Activated CD4-positive, alpha-beta T cell treated with anti-CD3 and anti-CD28 coated beads, Interleukin-2, amount 50 U/mL, for 1 hour (primary cell): ENCODE measurements around the gene TSTD2.
"Not testable (repeated sequence)": the region's sequence is repeated elsewhere in the genome, so short reads cannot be mapped to it uniquely, and the experiment has no call there.

Source experiments
- DNase-seq: peaks from one replicate; pipeline ENCODE4 v3.0.0-alpha.2; 2020

The TSTD2 gene

GRCh38 chr9:97629156-97629555 lies 4.0 kb downstream of the TSTD2 start:
- no peak for DNase-seq

DNA sequence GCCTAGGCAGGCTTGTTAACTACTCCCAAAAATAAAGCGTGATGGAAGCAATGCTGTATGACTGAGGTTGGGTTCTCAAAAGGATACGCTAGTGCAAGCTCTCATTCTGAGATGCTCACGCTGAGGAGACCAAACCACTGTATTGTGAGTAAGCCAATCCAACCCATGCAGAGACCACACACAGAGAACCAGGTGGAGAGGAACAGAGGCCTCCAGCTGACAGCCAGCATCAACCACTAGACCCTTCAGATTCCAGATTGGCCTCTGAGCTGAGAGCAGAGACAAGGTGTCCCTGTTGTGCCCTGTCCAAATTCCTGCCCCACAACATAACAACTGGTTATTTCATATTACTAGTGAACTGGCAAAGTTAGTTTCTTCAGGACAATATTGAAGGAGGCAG lies 4.5 kb downstream of the TSTD2 start:
- DNase-seq = no peak

GRCh38 chr9:97627624-97628023 lies 5.5 kb downstream of the TSTD2 start:
- no peak for DNase-seq

GRCh38 chr9:97625620-97626019 lies 7.5 kb downstream of the TSTD2 start:
- DNase-seq = no peak

- DNase-seq = no peak
Measured at GRCh38 chr9:97623946-97624345, 9.2 kb downstream of the TSTD2 start.

GRCh38 chr9:97622483-97622882 lies 10.7 kb downstream of the TSTD2 start:
- not testable (repeated sequence) for DNase-seq

GRCh38 chr9:97620063-97620462 lies 13.1 kb downstream of the TSTD2 start:
- not testable (repeated sequence) for DNase-seq

DNA sequence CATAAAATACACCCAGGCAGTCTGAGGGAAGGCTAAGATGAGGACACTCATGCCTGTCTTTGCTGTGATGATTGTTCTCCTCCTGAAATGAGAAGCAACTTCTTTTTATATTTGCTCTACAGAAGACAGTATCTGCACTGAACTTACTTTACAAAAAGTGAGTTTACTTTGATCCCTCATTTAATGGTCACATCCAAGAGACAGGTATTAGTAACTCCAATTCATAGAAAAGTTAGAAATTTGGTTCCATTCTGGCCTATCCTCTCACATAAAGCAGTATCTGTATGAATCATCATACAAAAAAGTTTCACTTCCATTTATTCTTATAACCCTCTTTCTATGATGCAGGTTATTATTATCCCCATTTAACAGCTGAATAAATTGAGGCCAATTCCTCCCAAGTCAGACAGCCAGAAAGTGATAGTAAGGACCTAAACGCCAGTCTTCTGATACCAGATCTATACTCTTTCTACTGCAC lies 15.2 kb downstream of the TSTD2 start:
- no peak for DNase-seq

- peak; percentile 50 for DNase-seq
Measured at GRCh38 chr9:97615439-97616072, 17.6 kb downstream of the TSTD2 start.

DNA sequence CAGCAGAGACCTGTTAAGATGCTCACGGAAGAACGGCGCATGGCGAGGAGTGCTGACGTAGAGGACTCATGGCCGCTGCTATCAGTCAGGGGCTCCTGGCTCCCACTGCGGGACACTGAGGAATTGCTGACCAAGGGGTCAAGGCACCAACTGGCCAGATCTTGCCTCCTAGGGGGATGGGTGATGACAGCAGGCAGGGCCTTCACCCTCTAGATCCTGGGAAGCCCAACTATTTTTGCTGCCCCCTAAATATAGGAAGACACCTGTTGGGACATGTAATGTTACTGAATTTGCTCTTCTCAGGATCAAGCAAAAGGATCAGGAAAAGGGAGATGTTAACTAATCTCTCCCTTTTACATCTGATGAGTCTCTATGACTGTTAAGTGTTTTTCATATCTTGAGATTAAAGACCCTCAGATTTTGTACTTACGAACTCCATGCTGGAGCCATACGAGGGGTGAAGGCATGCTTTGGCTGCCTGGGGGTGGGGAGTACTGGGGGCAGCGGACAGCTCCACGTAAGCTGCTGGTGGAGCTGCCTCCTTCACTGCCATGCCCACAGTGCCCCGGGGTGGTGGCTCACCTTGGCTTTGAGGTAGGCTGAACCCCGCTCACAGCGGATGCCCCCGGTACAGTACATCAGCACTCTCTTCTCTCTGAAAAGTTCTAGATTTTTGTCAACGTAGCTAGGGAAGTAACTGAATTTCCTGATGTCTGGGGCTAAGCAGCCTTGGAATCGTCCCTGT lies 28.1 kb downstream of the TSTD2 start:
- DNase-seq = no peak

DNA sequence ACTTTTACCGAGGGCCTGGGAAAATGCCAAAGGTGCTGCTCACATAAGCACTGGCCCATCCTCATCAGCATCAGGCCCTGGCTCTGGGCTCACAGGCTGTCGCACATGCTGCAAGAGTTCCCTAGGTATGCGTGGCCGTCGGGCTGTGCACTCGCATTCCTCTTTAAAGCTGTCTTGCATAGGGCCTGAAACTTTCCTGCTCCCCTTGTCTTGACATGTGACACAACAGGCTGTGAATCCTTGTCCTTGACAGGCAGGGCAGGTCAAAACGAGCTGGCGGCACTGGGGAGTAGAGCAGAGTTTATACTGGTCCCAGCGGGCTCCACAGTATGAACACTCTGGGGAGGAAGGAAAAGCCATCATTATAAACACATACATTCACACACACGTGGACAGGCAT lies 30.7 kb downstream of the TSTD2 start:
- no peak for DNase-seq

GRCh38 chr9:97601228-97601898 lies 31.8 kb downstream of the TSTD2 start:
- DNase-seq = no peak

DNA sequence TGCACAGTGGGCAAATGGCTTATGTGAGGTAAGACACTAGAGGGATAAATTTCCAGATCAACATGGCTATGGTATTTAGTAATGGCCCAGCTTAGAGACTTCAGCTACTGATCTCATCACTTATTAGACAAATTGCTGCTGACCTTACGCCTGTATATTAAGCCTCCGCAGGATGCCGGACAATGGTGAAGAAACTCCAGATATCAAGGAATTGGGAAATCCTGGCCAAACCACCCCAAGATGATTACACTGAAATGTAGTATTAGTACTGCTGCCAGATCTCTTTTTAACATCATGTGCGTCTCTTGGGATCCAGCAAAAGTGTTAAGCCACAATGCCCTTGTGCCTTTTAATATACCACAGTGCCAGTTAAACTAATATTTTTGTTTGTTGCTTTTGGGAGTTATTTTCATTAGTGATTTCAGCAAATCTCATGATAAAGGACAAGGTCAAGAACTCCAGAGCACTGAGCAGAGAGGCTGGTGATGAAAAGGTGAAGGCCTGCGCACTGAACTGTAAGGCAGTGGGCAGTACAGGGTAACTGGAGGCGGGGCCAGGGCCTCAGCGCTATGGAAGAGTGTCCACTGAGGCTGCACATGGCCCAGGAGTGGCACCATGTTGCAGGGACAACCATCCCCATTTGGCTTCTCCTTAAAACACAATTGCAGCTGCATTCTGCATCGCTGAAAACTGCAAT lies 32.5 kb downstream of the TSTD2 start:
- DNase-seq = no peak

GRCh38 chr9:97599314-97599846 lies 33.8 kb downstream of the TSTD2 start:
- DNase-seq = no peak

DNA sequence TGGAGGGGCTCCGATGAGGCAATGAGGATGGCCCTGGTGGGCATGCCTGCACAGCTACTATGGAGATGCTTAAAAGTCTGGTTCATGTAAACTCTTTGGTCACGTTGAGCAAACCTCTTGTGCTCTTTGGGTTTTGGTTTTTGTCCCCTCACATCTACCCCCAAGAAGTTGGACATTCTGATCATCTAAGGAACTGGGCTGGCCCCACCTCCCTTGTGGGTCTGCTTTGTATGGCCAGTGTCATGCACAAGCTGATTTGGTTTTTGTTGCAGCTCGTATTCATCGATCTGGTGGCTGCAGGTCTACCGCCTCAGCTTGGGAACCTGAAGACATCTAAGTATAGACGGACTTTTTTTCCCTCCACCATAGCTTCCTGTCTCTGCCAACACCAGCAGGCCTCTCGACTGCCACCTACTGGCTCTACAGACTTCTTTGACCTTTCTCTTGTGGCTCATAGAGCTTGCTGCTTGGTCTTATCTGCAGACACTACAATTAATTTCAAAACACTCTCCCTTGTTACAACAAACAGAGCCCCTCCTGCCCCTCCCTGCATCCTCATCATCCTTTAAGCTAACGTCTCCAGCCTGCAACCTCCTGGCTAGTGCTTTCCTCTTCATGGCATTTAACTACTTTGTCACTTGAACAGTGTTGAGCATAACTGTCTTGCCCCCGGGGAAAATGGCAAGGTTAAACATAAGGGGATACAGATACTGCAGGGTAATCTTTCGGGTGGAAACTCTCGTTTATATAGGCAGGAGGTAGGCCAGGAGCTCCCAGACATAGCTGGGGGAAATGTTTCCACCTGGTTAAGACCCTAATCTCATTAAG lies 34.5 kb downstream of the TSTD2 start:
- peak; percentile 64 for DNase-seq

GRCh38 chr9:97596906-97597305 lies 36.3 kb downstream of the TSTD2 start:
- DNase-seq = no peak

- DNase-seq = no peak
Measured at GRCh38 chr9:97594381-97594921, 38.7 kb downstream of the TSTD2 start.

GRCh38 chr9:97593960-97594359 lies 39.2 kb downstream of the TSTD2 start:
- DNase-seq = no peak

GRCh38 chr9:97592126-97592525 lies 41.0 kb downstream of the TSTD2 start:
- DNase-seq = no peak

DNA sequence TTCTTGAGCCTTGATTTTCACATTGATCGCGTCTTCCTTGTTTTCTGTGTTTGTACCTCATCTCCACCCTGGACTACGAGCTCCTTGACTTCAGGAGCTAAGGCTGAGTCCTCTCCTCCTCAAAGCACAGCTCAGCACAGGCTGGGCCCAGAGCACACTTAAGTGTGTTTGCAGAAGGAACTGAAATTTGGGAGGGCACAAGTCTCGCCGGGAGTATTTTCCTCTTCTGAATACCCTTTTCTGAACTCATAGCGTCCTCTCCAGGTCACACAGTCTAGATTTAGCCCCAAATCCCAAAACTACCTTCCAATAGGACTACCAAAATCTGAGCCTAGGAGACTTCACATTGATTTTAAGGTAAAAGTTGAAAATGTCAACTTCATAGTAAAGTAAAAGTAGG lies 41.6 kb downstream of the TSTD2 start:
- DNase-seq = no peak

DNA sequence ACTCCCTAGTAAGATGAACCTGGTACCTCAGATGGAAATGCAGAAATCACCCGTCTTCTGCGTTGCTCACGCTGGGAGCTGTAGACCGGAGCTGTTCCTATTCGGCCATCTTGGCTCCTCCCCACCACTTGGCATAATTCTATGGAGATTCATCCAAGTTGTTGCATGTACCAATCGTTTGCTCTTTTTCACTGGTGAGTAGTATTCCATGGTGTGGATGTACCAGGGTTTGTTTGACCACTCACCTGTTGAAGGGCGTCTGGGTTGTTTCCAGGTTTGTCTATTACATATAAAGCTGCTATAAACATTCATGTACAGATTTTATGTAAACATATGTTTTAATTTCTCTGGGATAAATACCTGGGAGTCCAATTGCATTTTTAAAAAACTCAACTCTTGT lies 46.3 kb downstream of the TSTD2 start:
- DNase-seq = not testable (repeated sequence)

DNA sequence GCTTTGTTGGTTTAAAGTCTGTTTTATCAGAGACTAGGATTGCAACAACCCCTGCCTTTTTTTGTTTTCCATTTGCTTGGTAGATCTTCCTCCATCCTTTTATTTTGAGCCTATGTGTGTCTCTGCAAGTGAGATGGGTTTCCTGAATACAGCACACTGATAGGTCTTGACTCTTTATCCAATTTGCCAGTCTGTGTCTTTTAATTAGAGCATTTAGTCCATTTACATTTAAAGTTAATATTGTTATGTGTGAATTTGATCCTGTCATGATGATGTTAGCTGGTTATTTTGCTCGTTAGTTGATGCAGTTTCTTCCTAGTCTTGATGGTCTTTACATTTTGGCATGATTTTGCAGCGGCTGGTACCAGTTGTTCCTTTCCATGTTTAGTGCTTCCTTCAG lies 48.4 kb downstream of the TSTD2 start:
- not testable (repeated sequence) for DNase-seq
